Measurements from ENCODE around the gene SLC17A7.

DNA sequence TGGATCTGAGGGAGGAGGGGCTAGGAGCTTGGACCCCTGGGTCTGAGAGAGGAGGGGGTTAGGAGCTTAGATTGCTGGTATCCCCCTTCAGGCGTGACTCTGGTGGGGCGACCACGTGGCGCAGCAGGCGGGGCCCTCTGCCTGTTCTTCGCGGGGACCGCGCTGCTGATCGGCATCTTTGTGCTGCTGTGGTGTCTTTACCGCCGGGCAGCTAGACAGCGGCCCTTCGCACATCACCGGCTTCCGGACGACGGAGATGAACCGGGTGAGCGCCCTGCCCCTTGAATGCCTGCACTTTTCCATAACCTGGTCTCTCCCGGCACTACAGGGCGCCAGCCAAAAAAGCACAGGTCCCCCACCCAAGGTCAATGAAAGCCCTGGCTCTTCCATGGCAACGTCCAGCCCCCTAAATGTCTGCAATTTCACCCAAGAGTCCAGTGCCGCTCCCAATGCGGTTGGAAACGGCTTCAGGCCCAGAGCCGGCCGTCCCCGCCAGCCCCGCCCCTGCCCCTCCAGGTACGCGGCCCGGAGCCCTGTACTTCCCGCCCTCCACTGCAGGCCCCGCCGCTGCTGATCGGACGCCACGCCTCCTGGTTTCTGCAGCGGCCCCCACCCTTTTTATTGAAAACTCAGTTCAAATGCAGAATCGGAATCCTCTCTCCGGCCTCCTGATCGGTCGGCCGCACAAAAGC, 13.3 kb downstream of the SLC17A7 start:
- TF ChIP-seq, protein P1, sequence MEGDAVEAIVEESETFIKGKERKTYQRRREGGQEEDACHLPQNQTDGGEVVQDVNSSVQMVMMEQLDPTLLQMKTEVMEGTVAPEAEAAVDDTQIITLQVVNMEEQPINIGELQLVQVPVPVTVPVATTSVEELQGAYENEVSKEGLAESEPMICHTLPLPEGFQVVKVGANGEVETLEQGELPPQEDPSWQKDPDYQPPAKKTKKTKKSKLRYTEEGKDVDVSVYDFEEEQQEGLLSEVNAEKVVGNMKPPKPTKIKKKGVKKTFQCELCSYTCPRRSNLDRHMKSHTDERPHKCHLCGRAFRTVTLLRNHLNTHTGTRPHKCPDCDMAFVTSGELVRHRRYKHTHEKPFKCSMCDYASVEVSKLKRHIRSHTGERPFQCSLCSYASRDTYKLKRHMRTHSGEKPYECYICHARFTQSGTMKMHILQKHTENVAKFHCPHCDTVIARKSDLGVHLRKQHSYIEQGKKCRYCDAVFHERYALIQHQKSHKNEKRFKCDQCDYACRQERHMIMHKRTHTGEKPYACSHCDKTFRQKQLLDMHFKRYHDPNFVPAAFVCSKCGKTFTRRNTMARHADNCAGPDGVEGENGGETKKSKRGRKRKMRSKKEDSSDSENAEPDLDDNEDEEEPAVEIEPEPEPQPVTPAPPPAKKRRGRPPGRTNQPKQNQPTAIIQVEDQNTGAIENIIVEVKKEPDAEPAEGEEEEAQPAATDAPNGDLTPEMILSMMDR (IDR thresholded peaks at IDR 0.05; ENCODE audit: extremely low read depth in 1 of 2, insufficient read depth in 1 of 2, low read depth in 1 of 2, low read length in 2 of 2): no peak
- TF ChIP-seq GATA2 (IDR thresholded peaks at IDR 0.05; ENCODE audit: insufficient read depth, insufficient read length, low read depth, low read length) (no peak), POLR2AphosphoS5 (IDR thresholded peaks at IDR 0.05; ENCODE audit: insufficient read depth, low read depth, low read length) (no peak), POLR2A (IDR thresholded peaks at IDR 0.05; ENCODE audit: low read depth, low read length) (no peak), FOS (IDR thresholded peaks at IDR 0.05; ENCODE audit: borderline replicate concordance, insufficient read depth, low read length) (no peak), EZH2 (IDR thresholded peaks at IDR 0.05; ENCODE audit: borderline replicate concordance, low read depth, low read length, severe bottlenecking) (peak; percentile 96), JUN (IDR thresholded peaks at IDR 0.05; ENCODE audit: borderline replicate concordance, insufficient read depth, insufficient read length, low read depth) (no peak), MYC (IDR thresholded peaks at IDR 0.05; ENCODE audit: low read depth, low read length) (no peak)
- TF ChIP-seq, protein P2, sequence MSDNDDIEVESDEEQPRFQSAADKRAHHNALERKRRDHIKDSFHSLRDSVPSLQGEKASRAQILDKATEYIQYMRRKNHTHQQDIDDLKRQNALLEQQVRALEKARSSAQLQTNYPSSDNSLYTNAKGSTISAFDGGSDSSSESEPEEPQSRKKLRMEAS (IDR thresholded peaks at IDR 0.05; ENCODE audit: insufficient read depth, insufficient read length): no peak
